ENCODE data around the gene CTNNA3.

DNA sequence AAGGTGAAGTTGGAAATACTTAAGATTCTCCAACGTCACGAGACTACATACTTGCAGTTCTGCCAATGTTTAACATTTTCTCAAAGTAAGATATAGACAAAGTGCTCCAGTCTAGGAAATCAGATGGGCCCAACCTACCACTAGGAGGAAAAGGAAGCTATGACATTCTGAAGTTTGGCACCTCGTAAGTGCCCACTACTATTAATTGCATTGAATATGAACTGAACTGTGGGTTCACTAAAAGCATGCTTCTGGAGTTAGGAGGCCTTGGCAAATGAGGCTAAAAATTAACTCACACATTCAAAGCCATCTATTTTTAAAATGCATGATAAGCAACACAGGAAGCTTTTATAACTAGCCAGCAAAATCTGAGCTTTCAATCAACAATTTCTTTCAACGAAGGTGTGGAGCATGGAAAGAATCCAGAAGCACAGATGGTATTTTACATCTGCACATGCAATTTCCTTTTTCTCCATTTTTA lies 620.5 kb downstream of the CTNNA3 start:
- no peak for TF ChIP-seq POLR2A (IDR thresholded peaks at IDR 0.05)
- TF ChIP-seq, protein P1, sequence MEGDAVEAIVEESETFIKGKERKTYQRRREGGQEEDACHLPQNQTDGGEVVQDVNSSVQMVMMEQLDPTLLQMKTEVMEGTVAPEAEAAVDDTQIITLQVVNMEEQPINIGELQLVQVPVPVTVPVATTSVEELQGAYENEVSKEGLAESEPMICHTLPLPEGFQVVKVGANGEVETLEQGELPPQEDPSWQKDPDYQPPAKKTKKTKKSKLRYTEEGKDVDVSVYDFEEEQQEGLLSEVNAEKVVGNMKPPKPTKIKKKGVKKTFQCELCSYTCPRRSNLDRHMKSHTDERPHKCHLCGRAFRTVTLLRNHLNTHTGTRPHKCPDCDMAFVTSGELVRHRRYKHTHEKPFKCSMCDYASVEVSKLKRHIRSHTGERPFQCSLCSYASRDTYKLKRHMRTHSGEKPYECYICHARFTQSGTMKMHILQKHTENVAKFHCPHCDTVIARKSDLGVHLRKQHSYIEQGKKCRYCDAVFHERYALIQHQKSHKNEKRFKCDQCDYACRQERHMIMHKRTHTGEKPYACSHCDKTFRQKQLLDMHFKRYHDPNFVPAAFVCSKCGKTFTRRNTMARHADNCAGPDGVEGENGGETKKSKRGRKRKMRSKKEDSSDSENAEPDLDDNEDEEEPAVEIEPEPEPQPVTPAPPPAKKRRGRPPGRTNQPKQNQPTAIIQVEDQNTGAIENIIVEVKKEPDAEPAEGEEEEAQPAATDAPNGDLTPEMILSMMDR (IDR thresholded peaks at IDR 0.05), result no peak
